Measurements from ENCODE around the gene GOLGA2. TPM values are rescaled to one million over a fixed set of nuclear protein-coding genes. Genes with fewer than 3 reads are reported as not detected.
"Not testable (repeated sequence)": the region's sequence is repeated elsewhere in the genome, so short reads cannot be mapped to it uniquely, and the experiment has no call there.

The GOLGA2 gene
- total RNA-seq, 1 donor from 2014 or later, result 83.5 TPM

DNA sequence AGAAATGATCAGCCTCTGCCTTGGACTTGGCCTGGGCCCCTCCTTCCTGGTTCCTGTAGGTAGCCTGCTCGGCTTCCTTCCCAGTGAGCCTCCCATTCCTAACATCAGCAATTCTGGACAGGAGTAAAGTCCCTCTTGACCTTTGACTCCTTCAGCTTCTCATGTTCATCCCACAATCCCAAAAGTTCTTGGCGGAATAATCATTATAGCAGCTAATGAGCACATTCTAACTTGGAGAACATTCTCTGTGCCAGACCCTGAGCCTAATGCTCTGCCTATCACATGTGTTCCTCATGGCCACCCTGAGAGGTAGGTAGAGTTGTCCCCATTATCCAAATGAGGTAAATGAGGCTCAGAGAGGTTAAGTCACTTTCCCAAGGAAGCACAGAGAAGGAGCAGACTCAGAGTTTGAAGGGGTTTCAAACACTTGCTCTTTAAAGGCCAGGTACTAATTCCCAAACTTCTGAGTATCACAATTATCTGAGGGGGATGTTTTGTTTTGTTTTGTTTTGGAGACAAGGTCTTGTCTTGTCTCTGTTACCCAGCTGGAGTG, 21.5 kb upstream of the GOLGA2 start:
- DNase-seq (no peak), ATAC-seq (no peak)
- intact Hi-C loops (cut with micrococcal nuclease), result no loop called here

DNA sequence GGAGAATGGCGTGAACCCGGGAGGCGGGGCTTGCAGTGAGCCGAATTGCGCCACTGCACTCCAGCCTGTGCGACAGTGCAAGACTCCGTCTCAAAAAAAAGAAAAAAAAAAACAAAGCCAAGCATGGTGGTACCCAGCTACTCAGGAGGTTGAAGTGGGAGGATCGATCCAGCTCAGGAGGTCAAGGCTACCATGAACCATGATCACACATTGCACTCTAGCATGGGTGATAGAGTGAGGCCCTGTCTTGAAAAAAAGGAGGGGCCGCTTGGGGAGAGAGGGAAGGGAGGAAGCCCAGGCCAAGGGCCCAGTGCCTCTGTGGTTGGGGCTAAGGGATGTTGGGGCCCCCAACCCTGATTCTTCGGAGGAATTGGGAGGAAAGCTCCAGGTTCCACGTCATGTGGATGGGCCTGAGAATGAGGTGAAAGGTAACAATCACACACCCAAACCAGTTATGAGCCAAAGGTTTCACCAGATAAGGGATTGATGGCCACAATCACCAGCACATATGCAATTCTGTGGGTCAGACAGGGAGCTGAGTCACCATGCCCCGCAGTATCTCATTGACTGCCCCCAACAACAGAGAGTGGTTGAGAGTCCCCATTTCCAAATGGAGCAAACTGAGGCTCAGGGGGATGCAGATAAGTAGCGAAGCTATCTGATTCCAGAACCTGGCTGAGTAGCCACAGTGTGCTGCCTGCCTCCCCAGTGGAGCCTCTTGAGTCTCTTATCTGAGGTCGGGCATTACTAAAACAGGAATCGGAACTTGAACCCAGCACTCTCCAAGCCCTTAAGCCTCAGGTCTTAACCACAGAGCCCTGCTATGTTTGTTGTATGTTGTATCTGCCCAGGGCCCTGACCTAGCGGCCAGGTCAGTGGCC, 20.8 kb upstream of the GOLGA2 start:
- DNase-seq (no peak), ATAC-seq (no peak)
- intact Hi-C loops (cut with micrococcal nuclease), result no loop called here

DNA sequence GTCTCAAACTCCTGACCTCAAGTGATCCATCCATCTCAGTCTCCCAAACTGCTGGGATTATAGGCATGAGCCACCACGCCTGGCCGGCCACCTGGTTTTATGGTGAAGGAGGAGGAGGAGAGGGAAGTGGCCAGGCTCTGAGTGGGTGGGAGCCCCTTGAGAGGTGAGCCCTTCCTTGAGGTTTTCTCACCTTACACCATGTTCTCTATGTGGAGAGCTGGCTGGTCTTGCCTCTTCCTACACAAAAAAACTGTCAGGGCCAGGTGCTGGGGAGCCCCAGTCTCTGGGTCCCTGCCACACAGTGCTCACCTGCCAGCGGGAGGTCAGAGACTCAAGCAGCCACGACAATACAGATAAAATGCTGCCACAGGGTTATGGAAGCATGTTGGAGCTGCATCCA, 18.3 kb upstream of the GOLGA2 start:
- intact Hi-C loops (cut with micrococcal nuclease), result no loop called here
- no peak for ATAC-seq
- DNase-seq, result no peak

DNA sequence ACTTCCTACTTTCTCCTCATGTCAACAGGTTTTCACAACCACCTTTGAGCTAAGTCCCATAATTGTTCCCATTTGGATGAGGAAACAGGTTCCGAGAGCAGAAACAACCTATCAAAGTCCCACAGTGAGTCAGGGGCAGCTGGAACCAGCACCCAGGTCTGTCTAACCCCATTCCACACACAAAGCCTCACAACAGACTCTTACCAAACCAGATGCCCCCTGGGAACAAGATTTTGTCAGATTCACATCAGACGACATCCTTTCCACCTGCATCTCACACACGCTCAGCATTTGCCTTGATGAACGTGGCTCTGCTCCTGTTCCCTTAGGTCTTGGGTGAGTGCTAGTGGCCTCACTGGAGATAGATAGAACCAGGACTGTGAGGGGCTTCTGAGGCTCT, 17.3 kb upstream of the GOLGA2 start:
- no peak for DNase-seq
- intact Hi-C loops (cut with micrococcal nuclease), result no loop called here
- ATAC-seq, result no peak

GRCh38 chr9:128292009-128292408, 16.2 kb upstream of the GOLGA2 start:
- ATAC-seq, result no peak
- no peak for DNase-seq
- intact Hi-C loops (cut with micrococcal nuclease), result no loop called here

GRCh38 chr9:128288273-128289004, 12.6 kb upstream of the GOLGA2 start:
- ATAC-seq, result no peak
- intact Hi-C loops (cut with micrococcal nuclease), result no loop called here
- DNase-seq, result no peak

DNA sequence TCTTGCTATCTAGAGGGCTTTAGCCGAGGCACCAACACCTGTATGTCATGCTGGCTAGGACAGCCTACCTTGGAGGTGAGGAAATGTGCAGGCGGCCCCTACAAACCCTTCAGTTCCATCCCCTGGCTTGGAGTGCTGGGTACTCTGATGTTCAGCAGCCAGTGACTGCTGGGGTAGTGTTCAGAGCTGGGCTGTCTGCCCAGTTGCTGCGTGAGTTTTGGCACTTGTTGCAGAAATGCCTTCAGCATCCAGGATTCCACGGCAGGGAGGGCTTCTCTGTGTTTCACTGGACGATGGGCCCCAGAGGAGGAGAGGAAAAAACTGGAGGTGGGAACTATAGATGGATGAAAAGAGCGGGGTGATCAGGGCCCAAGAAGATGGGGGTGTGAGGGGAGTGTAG, 10.6 kb upstream of the GOLGA2 start:
- intact Hi-C loops (cut with micrococcal nuclease), result no loop called here

DNA sequence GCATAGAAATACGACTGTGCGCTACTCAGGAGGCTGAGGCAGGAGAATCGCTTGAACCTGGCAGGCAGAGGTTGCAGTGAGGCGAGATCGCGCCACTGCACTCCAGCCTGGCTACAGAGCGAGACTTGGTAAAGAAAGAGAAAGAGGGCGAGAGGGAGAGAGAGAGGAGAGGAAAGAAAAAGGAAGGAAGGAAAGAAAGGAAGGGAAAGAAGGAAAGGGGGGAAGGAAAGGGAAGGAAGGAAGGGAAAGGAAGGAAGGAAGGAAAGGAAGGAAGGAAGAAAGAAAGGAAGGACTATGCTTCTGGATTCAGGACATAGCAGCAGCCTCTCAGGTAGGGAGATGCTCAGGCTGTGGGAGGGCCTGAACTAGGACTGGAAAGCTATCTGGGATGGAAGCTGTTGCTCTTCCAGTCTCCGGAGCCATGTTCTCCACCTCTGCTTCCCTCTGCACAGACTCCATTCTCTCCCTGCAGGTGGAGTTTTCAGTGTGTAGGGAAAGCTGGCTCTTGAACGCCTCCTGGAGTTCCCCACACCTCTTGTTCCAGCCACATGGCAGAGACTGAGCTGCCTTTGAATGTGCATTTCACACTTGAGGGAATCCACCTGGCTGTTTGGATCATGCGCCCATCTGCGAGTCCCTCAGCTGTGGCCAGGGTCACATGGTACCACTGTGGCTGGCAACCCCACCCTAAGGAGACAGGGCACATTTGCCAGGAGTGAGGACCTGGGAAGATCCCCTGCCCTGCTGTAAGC, 9.4 kb upstream of the GOLGA2 start:
- ATAC-seq (no peak), DNase-seq (no peak)
- intact Hi-C loops (cut with micrococcal nuclease), result no loop called here

More for the DNA sequence above, 10.6 kb upstream of the GOLGA2 start:
- DNase-seq, result peak; percentile 79
- peak; percentile 89 for ATAC-seq

DNA sequence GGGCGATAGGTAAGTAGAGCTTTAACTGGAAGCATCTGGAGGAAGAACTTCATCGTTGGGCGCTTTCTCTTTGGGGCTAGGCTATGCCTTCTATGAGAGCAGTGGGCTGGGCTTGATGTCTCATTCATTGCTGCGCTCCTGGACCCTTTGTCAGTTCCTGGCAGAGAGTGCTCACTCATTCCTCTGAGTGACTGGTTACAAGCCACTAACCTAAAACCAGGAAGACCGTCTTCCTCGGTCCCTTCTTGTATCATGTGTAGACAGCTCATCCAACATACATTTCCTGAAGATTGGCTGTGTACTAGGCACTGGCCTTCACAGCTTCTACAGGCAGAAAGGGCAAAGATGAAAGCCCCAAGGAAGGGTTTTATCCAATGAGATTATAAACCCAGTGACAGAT, 6.7 kb upstream of the GOLGA2 start:
- intact Hi-C loops (cut with micrococcal nuclease), result no loop called here
- ATAC-seq, result no peak
- no peak for DNase-seq

DNA sequence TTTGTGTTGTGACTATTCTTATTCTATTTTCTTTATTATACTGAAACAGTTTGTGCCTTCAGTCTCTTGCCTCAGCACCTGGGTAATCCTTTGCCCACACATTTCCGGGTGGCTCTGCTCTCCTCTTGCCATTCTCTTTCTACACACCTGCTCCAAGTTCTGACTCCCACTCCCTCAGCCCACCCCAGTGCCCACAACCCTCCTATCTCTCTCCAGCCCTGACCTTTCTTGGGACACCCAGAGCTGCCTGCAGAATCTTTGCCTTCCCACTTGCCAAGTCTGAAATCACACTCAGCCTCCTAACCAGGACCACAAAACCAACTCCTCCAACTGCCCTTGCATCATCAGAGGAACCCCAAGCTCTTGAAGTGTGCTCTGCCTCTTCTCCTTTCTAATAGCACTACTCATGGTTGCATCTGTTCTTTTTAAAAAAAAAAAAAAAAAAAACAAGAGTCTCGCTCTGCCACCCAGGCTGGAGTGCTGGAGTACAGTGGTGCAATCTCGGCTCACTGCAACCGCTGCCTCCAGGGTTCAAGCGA, 4.3 kb upstream of the GOLGA2 start:
- no peak for ATAC-seq

GRCh38 chr9:128279088-128280073, 3.6 kb upstream of the GOLGA2 start:
- DNase-seq; intact Hi-C loops (cut with micrococcal nuclease); ATAC-seq: not testable (repeated sequence)

More for the DNA sequence above, 4.3 kb upstream of the GOLGA2 start:
- DNase-seq, result no peak
- intact Hi-C loops (cut with micrococcal nuclease), result no loop called here

DNA sequence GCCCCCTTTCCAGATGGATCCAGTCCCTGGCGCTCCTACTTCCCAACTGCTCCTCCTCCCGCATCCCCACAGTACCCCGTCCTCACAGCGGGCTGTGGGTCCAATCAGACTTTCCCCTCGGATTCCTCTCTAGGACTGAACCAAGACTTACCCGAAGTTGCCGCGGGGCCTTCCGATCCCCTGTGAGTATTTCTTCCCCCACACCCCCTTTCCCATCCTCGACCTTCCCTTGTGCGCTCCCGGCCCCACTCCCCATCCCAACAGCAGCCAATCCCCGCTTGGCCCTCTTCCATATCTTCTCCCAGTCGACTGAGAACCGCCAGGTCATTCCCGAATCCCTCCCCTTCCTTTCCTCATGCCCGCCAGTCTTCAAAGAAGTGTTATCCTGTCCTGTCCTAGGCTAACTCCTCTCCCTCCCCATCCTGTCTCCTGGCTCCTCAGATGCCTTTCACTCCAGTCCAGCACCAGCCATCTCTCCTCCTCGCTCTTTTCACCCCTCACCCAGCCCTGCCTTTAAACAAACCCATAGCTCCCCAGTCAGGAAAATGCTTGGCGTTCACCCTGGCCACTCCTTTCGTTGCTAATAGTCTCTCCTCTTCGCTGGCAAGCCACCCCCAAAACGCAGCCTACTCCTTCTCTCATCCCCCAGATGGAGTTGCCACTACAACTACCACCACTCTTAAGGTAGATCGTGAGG, 915 bp upstream of the GOLGA2 start:
- ATAC-seq (peak; percentile 25), DNase-seq (peak; percentile 48)
- intact Hi-C loops (cut with micrococcal nuclease), result no loop called here

DNA sequence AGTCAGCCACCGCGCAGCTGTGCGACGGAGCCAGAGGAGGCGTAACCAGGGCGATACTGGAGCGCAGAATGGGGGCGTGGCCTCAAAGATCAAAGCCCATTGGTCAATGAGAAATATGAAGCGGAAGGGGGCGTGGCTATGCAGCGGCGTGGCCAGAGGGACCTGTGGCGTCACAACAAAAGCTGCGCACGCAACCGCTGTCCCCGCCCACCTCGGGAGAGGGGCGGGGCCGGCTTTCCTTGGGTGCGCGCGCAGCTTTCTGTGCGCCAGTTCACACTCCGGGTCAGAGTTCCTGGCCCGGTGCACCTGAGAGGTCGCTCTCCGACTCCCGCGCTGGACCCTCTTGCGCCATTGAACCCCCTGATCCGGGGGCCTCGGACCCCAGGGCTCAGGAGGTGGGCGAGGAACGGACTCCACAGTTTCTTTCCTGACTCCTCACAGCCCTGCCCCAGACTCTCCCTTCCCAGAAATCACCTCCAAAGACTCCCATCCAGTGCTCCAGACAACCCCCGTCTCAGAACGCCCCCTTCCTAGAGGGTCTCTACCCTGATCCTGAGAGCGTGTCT, 284 bp upstream of the GOLGA2 start, which contains the start of gene SWI5:
TSS of gene SWI5 (plus strand) at position 269 of the 566 bp plus-strand sequence.
- DNase-seq, result peak; percentile 100
- intact Hi-C loops (cut with micrococcal nuclease), result no loop called here
- peak; percentile 97 for ATAC-seq

DNA sequence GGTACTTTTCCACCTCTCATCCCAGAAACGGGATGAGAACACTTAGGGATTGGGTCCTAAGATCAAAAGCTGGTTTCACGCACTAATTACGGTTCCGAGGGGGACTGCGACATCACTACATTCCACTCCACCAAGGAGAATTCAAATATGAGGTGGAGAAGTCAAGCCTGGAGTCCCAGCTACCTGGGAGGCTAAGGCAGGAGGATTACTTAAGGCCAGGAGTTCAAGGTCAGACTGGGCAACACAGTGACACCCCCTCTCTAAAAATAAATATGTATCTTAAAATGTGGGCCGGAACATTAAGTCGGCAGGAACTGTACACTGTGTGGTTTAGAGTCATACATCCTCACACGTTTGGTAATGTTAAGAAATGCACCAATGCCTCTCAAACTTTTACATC, 1.6 kb downstream of the GOLGA2 start:
- DNase-seq (no peak), ATAC-seq (no peak)
- intact Hi-C loops (cut with micrococcal nuclease), result no loop called here

GRCh38 chr9:128271512-128271911, 4.3 kb downstream of the GOLGA2 start:
- intact Hi-C loops (cut with micrococcal nuclease), result no loop called here
- DNase-seq, result no peak
- no peak for ATAC-seq

DNA sequence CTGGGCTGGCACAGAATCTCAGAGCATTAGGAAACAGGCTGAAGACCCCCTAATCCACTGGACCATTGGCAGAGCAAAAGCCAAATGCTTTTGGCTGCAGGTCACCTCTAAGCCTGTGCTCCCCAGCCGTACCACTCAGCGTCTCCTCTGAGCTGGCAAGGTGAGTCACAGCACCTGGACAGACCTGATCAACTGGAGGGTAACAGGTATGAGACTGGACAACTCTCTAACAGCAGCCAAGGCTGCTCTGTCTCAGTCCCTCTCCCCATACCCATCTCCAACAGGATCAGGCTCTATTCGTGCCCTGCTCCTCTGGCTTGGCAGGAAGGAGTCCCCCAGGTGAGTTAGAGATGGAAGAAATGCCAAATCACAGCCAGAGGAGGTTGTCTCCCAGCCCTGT, 4.7 kb downstream of the GOLGA2 start:
- intact Hi-C loops (cut with micrococcal nuclease), result no loop called here
- ATAC-seq (no peak), DNase-seq (no peak)
